GM21737 (cell line): ENCODE results near the gene TSSK3.
"Not testable (repeated sequence)": the region's sequence is repeated elsewhere in the genome, so short reads cannot be mapped to it uniquely, and the experiment has no call there.

Source experiments
- ATAC-seq: cut with Tn5 transposase; IDR thresholded peaks from one replicate; pipeline ENCODE4 v1.9.1; 2021; ENCODE audit warnings: mild to moderate bottlenecking, moderate library complexity; ENCODE audit not compliant: unreplicated experiment

The TSSK3 gene

DNA sequence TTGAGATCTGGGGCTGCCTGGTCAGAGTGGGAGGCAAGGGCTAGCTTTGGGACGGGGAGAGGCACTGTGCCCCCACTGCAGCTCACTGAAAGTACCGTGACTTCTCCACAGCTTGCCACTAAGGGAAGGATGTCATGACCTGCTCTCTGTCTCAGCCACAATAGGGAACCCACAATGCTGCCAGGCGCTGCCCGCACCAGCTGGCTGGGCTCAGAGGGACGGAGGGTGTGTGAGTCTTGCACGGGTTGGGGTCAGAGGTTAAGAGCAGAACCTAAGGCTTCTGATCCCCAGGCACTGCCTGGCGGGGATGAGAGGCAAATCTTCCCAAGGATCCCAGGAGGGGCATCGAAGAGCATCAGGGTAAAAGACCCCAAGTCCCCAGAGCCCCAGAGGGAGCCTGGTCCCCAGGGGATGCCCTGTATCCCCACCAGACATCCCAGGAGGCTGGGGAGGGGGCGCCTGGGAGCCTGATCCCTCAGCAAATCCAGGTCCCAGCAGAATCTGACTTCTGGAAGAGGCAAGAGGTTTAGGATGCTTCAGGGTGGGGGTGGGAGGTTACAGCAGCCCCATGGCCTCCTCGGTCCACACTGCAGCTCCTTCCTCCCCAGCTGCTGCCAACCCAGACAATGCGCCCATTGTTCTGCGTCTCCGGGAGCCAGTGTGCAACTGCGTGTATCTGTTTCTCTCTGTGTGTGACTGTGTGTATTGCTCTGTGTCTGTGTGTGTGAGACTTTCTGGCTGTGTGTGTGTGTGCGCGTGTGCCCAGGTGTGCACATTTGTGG, 24.3 kb upstream of the TSSK3 start:
- ATAC-seq: no peak

- no peak for ATAC-seq
Observed at GRCh38 chr1:32338637-32339145, 23.6 kb upstream of the TSSK3 start.

DNA sequence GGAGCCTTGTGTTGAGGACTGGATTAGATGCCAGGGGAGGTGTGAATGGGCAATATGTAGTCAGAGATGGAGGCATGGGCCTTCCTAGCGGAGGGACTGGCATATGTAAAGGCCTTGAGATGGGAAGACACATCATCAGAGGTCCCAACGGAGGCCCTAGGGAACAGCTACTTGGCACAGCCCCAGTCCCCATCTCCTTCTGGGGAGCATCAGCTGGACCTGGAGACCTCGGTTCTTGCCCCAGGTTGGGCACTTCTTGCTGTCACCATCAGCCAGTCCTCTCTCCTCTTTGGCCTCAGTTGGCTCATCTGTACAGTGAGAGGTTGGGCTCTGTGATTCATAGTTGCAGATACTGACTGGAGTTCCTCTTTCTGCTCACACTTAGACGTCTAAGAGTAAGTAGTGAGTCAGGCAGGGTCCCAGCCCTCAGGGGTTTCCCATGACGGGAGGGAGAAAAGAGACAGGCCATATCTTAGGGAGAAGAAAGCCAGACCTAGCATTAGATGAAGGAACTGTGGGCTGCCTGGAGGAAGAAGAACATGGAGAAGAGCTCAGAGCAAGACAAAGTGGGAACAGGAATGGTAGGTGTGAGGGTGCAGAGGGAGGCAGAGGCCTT, 22.9 kb upstream of the TSSK3 start:
- no peak for ATAC-seq

- ATAC-seq: no peak
Observed at GRCh38 chr1:32341186-32341757, 21.1 kb upstream of the TSSK3 start.

- ATAC-seq: no peak
Observed at GRCh38 chr1:32341971-32342370, 20.4 kb upstream of the TSSK3 start.

DNA sequence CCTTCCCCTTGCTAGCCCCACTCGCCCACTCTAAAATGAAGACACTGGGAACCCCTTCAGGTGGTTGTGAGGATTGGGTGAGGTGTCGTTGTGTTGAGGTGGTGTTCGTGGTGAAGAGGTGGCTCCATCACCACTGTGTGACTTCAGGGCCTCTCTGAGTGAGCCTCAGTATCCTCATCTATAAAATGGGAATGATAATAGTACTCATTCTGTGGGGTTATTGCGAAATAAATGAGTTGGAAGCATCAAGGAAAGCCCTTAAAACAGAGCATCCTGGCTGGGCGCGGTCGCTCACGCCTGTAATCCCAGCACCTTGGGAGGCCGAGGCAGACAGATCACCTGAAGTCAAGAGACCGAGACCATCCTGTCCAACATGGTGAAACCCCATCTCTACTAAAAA, 19.6 kb upstream of the TSSK3 start:
- no peak for ATAC-seq

GRCh38 chr1:32345289-32345827, 17.0 kb upstream of the TSSK3 start:
- ATAC-seq: no peak

DNA sequence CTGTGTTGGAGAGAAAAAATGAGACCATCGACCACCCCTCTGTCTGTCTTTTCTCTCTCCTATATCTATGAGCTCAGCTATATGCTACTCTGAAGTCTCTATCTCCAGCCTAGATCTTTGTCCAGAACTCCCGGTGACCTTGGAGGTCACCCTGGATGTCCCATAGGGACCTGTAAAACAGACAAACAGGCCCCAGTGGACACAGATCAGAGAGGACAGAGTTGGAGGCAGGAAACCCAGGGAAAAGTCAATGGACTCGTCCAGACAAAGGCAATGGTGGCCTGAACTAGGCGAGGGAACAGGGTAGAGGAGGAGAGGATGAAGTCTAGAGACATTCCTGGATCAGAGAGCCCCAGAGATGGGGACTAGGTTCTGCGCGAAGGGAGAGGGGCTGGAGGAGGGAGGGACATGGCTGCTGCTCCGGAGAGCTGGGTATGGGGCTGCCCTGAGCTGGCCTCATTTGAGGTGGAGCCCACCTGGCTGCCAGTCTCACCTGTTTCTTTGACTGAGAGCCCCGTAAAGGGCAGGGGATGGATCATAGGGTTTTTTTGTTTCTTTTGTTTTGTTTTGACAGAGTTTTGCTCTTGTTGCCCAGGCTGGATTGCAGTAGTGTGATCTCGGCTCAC, 15.7 kb upstream of the TSSK3 start:
- no peak for ATAC-seq

DNA sequence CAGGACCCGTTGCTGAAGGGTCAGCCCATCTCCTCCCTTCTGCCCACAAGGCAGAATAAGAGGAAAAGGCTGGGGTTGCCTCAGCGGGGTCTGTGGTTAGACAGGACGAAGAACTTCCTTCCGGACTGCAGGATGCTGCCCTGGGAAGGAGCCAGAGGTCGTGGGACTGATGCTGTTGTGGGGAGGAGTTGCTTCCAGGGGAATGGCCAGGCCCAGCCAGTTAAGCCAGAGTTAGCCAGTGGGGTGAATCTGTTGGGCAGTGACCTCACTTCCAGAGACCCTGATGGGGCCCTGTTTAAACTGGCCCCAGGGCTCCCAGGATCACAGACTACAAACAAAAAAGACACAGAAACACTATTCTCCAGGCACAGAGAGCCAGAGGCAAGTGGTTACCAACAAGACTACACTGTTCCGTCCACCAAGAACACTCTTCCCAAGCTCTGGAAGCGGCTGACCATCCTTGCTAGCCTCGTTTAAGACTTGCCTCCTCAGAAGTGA, 13.1 kb upstream of the TSSK3 start:
- ATAC-seq: no peak

DNA sequence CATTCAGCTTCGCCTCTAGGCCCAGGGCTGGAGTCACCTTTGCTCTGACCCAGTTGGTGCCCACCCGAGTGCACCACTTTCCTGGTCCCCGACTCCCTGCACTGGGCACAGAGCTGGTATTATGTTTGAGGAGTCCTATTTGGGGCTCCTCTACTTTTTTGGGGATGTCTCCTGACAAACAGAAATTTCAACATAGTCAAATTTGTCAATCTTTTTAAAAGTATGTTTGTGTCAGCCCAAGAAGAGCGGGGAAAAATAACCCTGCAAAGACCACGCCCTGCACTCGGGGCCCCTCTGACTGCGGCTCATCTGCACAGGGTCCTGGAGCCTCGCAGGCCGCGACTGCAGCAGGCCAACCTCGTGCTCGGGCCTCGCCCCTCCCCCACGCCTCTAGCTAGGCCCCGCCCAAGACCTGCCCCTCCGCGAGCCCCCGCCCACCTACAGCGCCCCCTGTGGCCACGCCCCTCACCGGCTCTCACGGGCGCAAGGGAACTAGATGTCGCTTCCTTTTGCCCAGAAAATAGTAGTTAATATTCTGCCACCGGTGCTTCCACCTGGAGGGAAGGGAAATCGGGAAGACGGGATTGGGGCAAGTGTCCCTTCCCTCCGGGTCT, 11.4 kb upstream of the TSSK3 start:
- peak; percentile 26 for ATAC-seq

- ATAC-seq: peak; percentile 84
Observed at GRCh38 chr1:32351399-32352238, 10.7 kb upstream of the TSSK3 start.

DNA sequence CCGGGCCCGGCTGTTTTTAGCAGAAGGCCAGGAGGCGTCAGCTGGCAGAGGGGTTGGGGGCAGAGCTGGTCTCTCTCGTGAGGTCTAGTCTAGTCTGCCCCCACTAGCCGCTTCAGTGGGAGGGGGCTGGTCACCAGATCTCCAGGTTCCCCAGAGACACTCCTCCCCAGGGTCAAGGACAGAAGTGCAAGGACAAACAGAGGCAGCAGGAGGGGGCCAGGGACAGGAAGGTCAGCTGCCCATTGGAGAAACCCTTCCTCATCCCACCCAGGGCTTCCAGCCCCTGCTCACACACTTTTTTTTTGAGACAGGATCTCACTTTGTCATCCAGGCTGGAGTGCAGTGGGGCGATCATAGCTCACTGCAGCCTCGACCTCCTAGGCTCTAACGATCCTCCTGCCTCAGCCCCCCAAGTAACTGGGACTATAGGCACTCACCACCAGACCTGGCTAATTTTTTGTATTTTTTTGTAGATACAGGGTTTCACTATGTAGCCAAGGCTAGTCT, 10.0 kb upstream of the TSSK3 start:
- ATAC-seq: no peak

DNA sequence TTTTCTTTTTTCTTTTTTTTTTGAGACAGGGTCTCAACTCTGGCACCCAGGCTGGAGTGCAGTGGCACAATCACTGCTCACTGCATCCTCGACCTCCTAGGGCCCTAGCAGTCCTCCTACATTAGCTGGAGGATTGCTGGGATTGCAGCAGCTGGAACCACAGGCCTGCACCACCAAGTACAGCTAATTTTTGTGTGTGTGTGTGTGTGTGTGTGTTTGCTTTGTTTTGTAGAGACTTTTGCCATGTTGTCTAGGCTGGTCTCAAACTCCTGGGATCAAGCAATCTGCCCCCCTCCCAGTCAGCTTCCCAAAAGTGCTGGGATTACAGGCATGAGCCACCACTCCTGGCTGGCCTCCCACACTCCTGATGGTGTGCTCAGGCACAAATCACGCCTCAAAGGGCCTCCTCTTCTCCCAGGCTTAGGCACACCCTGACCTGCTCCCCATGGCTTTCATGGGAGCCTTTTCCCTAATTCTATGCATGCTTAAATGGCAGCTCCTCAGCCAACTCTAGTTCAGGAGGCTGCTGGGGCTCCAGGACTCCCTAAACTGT, 9.4 kb upstream of the TSSK3 start:
- ATAC-seq: no peak

DNA sequence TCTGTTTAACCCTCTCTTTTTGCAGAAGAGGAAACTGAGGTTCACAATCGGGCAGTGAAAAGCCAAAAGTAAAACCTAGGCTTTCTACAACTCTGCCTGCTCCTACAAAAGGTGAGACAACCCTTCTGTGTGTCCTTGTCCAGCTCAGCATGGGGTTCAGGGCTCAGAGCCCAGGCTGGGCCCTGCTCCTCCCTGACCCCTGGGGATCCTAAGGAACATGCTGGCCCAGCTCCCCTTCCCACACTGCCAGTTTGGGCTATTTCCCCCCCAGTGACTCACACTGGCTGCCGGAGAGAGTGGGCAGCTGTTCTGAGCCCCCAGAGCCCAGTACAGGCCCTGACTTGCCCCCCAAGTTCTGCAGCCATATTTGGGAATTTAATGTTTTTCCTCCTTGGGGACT, 8.9 kb upstream of the TSSK3 start:
- ATAC-seq: no peak

GRCh38 chr1:32353886-32354570, 8.3 kb upstream of the TSSK3 start:
- no peak for ATAC-seq

DNA sequence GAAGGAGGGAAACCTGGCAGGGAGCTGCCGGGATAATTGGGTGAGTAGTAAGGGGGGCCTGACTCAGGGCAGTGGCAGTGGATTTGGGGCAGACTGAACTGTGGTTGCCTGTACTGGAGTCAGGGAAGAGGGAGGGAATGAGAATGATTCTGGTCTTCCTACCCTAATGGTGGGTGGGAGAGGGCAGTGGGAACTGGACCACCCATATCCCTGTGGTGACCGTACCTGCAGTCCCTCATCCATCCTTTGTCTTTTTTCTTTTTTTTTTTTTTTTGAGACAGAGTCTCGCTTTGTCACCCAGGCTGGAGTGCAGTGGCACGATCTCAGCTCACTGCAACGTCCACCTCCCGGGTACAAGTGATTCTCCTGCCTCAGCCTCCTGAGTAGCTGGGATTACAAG, 6.6 kb upstream of the TSSK3 start:
- not testable (repeated sequence) for ATAC-seq

DNA sequence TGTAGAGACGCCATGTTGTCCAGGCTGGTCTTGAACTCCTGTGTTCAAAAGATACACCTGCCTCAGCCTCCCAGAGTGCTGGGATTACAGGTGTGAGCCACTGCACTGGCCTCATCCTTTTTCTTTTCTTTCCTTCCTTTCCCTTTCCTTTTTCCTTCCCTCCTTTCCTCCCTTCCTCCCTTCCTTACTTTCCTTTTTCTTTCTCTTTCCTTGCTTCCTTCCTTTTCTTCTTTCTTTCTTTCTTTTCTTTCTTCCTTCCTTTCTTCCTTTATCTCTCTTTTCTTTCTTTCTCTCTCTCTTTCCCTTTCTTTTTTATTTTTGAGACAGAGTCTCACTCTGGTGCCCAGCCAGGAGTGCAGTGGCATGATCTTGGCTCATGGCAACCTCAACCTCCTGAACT, 5.9 kb upstream of the TSSK3 start:
- ATAC-seq: no peak

GRCh38 chr1:32357614-32358013, 4.7 kb upstream of the TSSK3 start:
- no peak for ATAC-seq

GRCh38 chr1:32358435-32358834, 3.9 kb upstream of the TSSK3 start:
- ATAC-seq: no peak
